Activated CD8-positive, alpha-beta memory T cell treated with anti-CD3 and anti-CD28 coated beads, Interleukin-2, amount 50 U/mL, for 48 hours (primary cell): Measurements from ENCODE around the gene HAND1.
"Not testable (repeated sequence)": the region's sequence is repeated elsewhere in the genome, so short reads cannot be mapped to it uniquely, and the experiment has no call there.

Source experiments
- DNase-seq: peaks from one replicate; pipeline ENCODE4 v3.0.0-alpha.2; 2020

HAND1 gene

GRCh38 chr5:154478224-154478565 lies at the start of gene HAND1:
HAND1 (minus strand) TSS chr5:154478227; CDS start chr5:154478008, 219 bp downstream.
- DNase-seq, result no peak

DNA sequence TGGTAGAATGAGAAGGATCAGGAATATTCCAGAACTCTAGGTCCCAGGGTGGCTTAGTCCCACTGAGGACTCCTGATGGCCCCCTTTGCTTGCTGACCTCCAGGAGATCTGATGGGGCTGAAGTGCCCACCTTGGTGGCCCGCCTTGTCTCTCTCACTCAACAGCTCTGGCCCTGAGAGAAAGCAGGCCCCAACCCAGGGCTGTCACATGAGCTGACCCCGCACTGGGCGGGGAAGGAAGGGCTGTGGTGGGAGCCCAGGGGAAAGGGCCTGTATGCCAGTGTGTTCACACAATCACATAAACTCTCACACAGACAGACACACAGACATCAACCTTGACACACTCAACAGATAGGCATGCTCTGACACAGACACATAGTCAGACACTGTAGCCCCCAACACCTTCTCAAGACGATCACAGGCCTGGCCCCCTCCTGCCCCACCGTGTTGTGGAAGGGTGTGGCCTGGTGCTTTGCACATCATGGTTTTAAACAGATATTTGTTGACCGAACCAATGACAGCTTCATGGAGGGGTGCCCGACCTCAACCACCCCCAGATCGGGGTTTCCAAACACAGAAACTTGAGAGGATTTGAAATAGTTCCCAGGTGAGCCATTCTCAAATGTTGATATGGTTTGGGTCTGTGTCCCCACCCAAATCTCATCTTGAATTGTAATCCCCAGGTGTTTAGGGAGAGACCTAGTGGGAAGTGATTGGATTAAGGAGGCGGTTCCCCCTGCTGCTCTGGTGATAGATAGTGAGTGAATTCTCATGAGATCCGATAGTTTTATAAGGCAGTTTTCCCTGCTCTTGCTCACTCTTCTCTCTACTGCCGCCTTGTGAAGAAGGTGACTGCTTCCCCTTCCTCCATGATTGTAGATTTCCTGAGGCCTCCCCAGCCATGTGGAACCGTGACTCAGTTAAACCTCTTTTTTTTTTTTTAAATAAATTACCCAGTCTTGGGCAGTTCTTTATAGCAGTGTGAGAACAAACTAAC lies 48.5 kb upstream of the HAND1 start:
- no peak for DNase-seq

- DNase-seq, result no peak
Measured at GRCh38 chr5:154524859-154525258, 46.8 kb upstream of the HAND1 start.

DNA sequence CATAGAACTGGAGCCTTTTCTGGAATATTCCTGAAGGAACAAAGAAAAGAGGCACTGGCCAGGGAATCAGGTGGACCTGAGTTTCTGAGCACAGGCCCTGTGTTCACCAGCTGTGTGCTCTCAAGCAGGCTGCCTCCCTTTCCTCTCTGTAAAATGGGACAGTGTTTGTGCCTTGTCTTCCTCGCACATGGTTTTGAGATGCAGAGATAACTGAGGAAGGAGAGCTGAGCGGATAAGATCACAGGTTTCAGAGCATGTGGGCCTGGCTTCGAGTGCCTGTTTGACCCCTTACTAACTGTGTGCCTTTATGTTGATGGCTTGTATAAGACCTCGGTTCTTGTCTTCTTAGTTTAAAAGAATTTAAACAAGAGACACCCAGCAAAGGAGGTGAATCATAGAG lies 46.2 kb upstream of the HAND1 start:
- no peak for DNase-seq

DNA sequence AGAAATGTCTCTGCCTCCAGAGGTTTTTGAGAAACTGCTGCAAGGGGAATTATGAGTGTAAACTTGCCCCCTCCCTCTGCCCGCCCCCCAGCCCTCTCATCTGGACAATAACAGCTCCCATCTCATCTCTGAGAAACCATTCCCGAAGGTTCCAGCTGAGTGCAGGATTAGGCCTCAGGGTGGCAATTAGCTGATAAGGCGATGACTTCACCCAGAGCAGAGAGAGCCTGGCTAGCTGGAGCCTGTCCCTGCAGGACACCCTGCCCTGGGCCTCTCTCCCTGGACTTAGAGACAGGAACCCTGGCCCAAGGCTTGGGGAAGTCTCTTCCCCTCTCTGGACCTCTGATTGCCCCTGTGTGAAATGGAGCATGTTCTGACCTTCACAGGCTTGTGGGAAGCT lies 45.7 kb upstream of the HAND1 start:
- DNase-seq, result no peak

DNA sequence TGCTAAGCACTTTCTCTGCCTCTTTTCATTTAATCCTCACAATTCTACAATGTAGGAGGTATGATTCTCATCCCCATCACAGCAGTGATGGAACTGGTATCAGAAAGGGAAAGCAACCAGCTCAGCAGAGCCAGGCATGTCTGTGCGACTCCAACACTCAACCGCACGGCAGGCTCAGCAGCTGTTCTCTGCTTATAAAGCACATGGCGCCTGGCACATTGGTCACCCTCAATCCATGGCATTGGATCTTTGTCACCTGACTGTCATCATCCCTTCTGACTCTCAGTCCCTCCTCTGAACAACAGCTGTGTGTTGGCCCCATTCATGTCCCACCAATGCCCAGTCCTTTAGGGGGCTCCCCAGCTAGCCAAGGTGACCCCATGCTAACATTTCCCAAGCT lies 45.1 kb upstream of the HAND1 start:
- DNase-seq, result no peak

GRCh38 chr5:154522284-154522683 lies 44.3 kb upstream of the HAND1 start:
- no peak for DNase-seq

DNA sequence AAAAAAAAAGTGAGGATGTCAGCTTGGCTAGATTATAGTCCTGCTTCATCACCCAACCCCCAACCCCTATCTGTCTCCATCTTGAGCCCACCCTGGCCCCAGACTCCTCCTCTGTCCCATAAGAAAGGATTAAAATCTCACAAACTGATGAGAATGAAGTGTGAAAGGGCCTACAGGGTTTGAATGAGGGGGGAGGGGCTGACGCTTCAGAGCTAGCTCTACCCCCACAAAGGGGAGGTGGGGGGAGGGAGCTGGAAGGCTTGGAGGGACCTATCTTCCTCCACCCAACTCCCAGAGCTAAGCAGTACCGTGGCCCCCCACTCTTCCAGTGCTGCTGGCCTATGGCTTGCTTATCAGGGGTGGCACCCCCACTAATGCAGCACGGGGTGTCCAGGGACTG lies 43.7 kb upstream of the HAND1 start:
- DNase-seq, result no peak

- no peak for DNase-seq
Measured at GRCh38 chr5:154520861-154521453, 42.9 kb upstream of the HAND1 start.

GRCh38 chr5:154519359-154519758 lies 41.3 kb upstream of the HAND1 start:
- no peak for DNase-seq

- DNase-seq, result no peak
Measured at GRCh38 chr5:154518438-154518867, 40.4 kb upstream of the HAND1 start.

GRCh38 chr5:154517810-154518437 lies 39.9 kb upstream of the HAND1 start:
- DNase-seq, result no peak

DNA sequence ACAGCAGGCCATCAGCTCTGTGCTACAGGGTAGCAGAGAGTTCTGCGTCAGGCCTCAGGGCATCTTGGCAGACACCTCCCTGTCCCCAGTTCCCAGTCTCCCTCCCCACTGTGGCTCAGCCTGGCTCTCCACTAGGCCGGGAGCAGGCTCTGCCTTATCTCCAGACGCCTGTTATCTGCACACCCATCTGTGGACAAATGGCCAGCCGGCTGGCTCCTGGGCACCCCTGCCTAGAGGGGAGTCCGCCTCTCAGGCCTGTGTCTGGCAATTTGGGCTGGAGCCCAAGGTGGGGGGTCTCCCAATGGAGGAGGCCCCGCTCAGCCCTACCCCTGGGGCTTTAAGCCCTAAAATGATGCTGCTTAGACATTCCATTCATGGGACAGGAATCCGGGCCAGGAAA lies 39.2 kb upstream of the HAND1 start:
- DNase-seq, result no peak

DNA sequence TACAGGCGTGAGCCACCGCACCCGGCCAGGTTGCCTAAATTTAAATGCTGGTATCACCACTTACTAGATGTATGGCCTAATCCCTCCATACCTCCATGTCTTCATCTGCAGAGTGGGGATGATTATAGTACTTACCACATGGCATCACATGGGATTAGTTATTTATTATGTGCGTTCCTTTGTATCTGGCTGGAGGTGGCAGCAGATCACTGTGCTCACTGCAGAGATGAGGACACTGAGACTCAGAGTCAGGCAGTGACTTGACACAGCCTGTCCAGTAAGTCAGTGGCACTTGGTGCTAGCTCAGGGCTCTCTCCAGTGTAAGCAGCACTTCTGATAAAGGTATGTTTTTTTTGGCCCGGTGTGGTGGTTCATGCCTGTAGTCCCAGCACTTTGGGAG lies 38.4 kb upstream of the HAND1 start:
- DNase-seq, result no peak

- DNase-seq, result not testable (repeated sequence)
Measured at GRCh38 chr5:154515488-154515887, 37.5 kb upstream of the HAND1 start.

DNA sequence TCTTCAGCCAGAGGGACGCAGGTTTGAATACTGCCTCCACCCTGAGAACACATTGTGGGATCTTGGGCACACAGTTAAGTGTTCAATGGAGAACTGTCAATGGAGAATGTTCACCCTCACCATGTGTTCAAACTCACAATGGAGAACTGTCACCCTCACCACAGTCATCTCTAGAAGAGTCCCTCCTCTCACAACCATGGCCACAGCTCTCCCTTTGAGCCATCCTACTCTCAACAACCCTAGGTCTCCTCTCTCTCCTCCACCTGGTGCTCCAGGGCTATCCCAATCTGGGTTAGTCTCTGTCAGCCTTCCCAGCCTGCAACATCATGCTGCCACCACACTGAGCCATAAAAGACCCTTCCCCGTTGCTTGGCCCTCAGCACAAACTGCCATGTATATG lies 36.3 kb upstream of the HAND1 start:
- DNase-seq, result no peak

GRCh38 chr5:154513669-154514084 lies 35.6 kb upstream of the HAND1 start:
- no peak for DNase-seq

DNA sequence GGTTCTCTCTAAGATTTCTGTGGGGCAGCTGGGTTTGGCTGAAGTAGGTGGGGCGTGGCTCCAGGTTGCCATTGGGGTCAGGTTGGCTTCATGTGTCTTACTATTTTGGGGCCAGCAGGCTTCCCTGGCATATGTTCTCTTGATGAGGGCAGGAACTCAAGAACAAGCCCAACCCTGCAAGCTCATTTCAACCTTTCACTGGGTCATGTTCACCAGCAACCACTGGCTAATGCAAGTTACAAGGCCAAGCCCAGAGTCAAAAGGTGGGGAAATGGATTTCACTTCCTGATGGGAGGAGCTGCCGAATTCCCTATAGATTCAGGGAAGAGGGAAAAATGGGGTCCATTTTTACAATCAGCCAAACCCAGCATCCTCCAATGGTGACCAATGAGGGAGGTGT lies 34.0 kb upstream of the HAND1 start:
- no peak for DNase-seq

GRCh38 chr5:154509784-154510555 lies 31.9 kb upstream of the HAND1 start:
- no peak for DNase-seq

DNA sequence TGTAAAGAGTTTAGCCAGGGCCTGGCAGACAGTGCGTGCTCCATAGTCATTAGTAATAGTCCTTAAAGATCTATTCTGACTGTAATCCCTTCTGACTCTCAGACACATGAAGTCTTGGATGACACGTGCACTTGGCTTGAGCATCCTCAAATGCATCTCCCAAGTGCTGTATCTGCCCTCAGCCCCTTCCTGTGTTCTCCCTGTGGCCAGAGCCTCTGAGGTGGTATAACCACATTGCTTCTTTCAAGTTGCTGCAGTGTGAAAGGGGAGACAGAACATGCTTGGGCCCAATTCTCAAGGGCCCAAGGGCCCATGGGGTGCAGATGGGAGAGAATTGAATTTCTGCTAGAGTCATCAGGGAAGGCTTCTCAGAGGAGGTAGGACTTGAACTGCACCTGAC lies 30.1 kb upstream of the HAND1 start:
- no peak for DNase-seq

DNA sequence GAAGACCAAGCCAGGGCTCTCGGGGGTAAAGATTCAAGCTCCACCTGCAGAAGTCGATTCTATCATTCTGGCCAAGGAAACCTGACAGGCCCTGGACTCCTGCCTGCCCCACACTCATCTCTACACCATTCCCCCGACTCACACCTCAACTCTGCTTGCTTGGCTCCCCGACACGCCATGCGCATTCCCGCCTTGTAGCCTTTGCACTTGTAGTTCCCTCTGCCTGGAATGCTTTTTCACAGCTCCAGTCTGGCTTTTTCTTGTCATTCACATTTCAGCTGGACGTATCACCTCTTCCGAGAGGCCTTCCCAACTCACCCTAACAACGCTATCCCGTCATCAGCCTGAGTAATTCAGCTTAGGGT lies 28.7 kb upstream of the HAND1 start:
- peak; percentile 36 for DNase-seq

- DNase-seq, result no peak
Measured at GRCh38 chr5:154506049-154506715, 28.2 kb upstream of the HAND1 start.

DNA sequence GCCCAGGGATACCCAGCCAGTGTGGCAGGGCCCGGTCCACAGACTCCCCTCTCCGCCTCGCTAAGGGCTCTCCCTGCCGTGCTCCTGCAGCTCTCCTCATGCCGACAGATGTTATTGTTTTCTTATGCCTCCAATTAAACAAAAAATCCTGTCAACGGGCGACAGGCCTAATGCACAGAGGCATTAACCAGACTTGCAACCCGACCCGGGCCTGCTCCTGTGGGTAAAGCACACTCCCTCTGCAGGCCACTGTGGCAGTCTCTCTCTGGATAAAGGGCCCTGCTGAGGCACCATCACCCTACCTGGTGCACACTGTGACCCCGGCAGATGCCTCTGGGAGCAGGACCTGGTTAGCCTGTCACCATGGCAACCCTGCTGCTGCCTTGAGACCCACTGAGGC lies 27.5 kb upstream of the HAND1 start:
- DNase-seq, result peak; percentile 48
